HG03432 (cell line): Measurements from ENCODE around the gene ABCB9.
A peak's percentile ranks its signal among the peaks of the same experiment; 100 is the strongest.

Experiments used
- ATAC-seq: cut with Tn5 transposase; IDR thresholded peaks from one replicate; pipeline ENCODE4 v1.9.1; 2021; ENCODE audit warnings: mild to moderate bottlenecking, moderate library complexity; ENCODE audit not compliant: unreplicated experiment

The ABCB9 gene

DNA sequence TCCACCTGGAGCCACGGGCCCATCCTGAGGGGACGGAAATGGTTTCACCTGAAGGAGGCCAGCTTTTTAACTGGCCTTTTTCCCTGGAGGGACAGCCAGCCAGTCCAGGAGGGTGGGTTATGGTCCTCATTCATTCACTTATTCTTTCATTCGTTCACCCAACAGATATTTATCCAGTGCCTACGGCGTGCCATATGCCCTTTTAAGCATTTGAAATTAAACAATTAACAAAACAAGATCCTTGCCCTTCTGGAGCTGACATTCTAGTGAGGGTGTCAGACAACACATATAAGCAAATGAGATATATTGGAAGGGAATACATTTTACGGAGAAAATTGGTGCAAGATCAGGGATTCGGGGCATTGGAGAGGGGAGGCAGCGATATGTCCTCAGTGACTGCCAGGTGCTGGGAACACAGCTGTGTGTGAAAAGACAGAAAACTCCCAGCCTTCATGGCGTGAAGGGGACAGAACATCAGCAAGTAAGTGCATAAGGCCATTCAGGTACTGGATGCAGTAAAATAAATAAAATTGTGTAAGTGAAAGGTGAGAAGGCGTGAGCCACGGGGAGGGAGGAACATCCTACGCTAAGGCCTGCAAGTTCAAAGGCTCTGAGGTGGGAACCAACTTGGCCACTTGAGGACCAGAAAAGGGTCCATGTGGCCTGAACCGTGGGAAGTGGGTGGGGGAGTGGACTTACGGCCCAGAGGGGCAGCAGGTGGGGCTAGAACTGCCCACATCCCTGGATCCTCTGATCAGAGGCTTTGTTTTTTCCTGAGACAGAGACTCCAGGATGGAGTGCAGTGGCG is 684 bp upstream of the ABCB9 start:
- ATAC-seq, result no peak

DNA sequence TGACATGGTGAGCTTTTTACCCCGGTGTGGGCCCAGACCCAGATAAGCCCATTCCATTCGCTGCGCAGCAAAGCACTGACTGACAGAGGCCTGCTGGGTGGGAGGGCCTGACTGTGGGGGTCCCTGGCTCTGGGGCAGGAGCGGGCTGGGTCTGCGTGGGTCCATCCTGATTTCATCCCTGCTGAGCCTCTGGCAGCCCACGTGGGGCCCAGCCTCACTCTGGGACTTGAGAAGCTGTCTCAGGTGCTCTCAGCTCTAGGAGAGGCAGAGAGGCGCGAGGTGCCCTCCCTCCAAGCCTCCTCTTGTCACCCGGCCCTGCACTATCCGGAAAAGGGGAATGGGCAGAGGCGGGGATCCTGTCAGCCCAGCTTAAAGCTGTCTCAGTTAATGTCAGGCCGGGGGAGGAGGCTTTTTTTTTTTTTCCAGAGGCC is 927 bp downstream of the ABCB9 start:
- no peak for ATAC-seq

DNA sequence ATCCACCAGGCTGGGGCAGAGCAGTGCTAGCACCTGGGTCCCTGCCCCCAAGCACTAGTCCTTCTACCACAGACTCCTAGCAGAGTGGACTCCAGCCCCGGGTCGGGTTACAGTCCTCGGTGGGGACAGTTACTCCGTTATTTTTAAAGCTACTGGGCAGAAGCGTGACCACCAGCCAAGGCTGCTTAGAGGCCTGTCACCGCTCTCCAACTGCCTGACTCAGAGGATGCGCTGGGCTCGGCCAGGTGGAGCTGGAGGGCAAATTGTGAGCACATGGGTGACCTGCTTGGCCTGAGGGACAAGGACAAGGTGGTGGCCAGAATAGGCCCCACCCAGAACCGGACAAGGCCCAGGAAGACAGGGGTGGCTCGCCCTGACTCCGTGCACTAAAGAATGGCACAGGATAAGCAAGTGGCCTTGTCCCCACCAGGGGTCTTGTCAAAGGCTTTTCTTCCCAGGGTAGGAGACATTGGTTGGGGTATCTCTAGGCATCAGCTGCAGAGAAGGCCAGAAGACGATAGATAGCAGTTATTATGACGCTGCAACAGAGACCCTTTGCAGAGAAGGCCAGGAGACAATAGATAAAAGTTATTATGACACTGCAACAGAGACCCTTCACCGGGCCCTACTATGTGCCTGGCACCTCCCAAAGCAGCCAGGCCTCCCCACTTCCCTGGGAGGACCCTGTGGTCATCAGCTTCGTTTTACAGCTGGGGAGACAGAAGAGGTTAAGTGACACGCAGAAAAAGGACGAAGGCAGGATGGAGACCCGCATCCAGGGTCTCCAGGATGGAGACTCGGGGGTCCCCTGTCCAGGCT is 1.6 kb downstream of the ABCB9 start:
- no peak for ATAC-seq

DNA sequence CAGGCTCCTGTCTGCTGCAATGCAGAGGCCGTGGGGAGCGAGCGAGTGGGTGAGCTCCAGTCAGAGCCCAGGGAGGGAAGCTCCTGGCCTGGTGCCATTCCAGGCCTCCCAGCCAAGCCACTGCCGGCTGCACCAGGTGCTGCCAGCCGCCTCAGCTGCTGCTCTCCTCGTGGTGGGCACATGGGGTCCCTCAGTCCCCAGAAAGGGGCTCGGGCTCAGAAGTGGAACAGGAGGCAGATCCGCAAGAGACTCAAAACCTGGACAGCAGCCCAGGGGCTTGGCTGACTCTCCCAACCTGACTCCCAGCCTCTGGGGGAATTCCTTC is 2.4 kb downstream of the ABCB9 start:
- no peak for ATAC-seq

DNA sequence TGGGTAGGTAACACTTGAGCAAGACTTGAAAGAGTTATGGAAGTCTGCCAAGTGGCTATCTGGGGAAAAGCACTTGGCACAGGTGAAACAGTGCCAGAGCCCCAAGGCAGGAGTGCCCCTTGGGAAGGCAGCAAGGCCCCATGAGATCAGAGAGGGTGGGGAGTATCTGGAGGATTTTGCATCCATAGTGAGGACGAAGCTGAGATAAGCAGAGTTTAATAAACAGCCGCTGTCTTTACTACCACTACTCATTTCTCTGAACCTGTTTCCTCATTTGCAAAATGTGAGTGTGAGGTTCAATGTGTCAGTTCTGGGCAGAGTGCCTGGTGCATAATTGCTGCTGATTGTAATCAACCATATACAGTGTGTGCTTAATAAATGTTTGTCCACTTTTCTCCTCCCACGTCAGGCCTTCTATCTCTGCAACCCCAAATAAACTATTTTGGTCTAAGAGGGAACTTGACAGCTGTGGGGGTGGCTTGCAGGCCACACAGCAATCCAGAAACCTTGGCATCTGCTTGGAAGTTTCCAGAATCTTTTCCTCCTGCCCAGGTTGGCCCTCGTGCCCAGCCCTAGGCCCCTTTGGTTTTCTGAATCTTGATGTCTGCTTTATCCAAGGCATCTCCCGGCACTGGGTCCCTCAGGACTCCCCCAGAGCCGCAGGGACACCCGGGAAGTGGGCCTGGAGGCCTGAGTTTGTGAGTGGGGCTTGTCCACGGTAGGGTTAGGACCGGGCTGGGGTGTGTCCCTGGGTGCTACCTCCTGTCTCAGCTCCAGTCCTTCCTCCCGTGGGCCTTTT is 4.5 kb downstream of the ABCB9 start:
- ATAC-seq, result no peak

DNA sequence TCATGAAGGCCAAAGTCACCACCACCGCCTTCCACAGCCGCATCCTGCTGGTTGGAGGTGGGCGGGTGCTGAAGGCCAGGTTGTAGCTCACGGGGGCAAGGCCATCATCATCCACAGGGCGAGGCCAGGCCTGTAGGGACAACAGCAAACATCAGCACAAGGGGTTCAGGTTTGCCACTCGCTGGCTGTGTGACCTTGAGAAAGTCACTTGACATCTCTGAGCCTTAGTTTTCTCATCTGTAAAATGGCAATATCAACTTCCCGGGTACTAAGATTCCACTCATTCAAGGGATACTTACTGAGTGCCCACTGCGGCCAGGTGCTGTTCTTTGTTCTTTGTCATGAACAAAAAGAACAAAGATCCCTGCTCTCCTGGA is 6.1 kb downstream of the ABCB9 start:
- no peak for ATAC-seq

DNA sequence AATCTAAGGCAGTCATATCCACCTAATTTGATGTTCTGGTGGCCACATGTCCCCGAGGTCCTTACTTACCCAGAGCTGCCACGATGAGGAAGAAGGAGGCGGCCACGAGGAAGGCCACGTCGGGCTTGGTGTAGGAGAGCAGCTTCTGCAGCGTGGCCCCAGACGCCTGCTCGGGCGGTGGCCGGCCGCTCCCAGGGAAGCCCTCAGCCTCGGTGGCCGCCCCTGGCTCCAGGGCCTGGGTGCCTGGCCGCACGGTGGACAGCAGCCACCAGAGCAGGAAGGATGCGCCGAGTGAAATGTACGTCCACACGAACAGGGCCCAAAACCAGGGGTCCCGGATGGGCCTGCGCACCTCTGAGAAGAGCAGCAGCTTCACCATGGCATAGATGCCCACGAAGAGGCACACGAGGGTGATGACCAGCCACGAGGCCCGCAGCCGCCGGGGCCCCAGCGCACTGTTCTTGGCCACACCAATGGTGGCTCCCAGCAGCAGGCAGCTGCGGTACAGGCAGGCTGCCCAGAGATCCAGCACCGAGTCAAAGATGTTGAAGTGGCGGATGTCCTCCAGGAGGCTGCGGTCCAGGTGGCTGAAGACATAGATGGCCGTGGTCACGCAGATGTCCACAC is 6.6 kb downstream of the ABCB9 start:
- ATAC-seq, result no peak

DNA sequence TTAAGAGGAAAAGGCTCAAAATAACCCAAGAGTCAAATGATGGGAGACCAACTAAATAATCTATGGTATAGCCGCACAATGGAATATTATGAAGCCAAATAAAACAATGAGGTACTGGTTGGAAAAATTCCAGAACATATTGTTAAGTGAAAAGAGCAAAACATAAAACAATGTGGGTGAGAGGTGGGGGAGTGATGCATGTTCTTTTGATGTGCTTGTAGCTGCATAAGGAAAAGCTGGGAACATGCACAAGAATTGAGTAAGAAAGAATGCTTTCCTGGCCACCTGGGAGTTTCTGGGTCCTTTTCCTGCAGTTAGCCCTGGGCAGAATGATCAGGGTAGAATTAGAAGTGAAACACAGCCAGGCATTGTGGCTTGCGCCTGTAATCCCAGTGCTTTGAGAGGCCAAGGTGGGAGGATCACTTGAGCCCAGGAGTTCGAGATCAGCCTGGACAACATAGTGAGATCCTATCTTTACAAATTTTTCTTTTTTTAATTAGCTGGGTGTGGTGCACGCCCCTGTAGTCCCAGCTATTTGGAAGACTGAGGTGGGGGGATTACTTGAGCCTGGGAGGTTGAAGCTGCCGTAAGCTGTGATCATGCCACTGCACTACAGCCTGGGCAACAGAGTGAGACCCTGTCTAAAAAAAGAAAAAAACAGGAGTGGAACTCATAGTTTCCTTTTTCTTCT is 7.9 kb downstream of the ABCB9 start:
- ATAC-seq, result no peak

DNA sequence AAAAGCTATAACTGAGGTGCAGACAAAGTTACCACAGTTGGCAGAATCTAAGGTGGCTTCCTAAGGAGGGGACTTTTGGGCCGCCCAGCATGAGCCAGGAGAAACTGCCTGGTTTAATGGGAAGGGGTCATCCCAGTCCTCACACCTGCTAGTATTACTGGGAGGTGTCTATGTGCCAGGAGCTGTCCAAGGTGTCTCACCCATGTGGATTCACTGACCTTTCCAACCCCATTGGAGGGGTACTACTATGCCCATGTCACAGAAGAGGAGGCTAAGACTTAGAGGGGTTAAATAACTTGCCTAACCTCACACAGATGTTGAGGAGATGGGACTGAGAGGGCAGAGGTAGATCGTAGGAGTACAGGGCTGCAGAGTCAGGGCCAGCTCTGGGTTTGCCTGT is 10.2 kb downstream of the ABCB9 start:
- no peak for ATAC-seq

DNA sequence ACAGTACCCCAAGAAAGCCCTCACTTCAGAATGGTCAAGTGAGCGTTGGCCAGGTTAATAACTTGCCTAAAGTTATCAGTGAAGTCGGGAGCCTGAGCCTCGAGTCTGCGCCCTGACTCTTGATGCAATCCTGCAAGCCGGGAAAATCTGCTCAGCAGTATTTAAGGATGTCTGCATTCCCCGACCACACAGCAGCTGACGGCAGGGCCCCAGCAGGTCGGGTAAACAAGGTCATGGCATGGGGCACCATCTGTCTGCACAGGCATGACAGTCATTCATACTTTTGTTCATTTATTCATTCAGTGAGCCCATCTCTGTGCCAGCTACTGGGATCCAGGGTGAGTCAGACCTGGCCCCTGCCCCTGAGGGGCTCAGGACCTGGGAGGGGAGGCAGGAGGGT is 11.1 kb downstream of the ABCB9 start:
- ATAC-seq, result no peak

DNA sequence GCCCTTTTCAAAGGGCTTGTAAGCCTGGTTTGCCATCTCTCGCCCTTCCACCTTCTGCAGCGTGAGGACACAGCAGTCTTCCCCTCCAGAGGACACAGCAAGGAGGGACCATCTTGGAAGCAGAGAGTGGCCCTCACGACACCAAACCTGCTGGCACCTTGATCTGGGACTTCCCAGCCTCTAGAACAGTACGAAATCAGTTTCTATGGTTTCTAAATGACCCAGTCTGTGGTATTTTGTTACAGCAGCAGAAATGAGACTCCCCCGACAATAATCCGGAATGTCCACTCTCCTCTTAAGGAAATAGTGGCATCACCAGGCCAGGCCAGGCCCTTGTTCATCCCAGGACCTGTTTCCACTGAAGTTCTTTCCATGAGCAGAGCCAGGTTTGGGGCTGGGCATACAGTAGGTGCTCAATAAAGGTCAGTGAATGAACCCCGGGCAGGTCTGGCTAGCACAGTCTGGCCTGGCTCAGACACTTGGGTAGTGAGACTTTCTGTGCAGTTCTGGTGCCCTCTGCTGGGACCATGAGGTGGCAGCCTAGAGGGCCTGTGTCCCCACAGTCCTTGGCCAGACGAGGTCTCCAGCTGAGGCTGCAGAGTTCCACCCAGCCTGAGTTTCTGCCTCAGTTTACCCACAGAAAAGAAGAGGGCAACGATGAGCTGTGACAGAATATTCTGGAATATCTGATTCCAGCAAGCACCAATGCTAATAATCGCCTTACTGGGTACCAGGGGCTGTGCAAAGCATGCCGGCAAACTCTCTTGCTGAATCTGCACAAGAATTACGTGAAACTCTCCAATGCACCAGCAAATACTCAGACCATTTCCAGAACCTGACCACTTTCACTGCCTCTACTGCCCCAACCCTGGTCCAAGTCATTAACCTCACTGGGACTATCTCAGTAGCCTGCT is 14.0 kb downstream of the ABCB9 start:
- ATAC-seq, result peak; percentile 57

DNA sequence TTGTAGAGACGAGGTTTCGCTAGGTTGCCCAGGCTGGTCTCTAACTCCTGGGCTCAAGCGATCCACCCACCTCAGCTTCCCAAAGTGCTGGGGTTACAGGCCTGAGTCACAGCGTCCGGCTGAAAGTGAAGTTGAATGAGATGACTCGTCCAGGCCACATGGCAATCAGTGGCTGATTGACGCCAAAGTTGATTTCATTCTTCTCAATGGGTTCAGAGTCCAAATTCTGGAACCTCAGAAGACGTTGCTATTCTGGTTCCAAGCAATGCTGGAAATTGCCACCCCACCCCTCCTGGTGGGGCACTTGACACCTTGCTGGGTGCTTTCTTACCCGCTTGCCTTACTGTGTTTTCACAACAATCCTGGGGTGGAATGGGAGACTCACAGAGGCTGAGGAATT is 14.9 kb downstream of the ABCB9 start:
- ATAC-seq, result no peak

DNA sequence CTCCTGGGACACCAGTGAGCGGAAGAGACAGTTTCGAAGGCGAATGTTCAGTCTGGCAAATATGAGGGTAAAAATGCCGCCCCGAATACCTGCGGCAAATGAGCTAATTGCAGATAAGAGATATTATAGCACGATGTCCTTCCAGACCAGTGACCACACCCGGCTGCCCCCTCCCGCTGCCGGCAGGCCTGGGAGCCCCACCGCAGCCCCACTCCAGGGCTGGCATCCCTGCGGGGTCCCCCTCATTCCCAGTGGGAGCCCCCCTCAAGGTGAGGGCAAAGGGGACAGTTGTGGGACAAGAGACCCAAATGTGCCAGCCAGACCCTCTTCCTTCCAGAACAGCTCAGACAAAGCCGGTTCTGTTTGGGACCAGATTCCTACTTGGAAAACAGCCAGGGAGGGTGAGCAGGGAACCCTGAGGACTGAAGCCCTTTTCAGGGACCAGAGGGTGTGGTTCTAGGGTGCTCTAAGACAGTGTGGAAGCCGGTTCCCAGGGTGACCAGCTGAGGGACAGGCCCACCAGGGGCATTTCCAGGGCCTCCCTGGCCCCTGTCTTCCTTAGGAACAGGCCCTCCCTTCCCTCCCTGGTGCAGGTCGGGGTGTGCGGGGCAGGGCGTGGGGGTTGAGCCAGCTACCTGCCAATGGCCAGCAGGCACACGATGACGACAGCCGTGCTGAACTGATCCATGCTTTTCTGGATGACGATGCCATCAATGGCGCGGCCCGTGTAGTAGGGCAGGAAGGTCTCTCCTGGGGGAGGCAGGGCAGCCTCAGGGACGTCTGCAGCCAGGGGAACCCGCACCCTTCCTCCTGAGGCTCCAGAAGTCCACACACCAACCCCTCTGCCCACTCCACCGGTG is 16.2 kb downstream of the ABCB9 start:
- ATAC-seq, result no peak

DNA sequence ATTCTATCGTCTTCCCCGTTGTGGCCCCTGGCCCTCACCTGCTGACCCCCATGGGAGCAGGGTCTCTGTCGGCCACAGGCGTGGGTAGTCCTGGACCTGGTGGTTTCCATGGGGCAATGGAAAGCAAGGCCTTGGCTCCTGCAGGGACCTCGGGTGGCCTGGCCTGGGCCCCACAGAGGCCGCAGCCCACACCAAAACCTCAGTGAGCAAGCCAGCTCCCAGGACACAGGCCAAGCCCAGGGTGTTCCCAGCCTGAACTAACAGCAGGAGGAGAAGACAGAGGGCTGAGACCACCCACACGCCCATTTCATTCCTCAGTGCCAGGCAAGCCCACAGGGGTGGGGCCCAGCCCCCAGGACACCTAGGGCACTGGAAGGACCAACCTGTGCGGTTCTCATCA is 16.9 kb downstream of the ABCB9 start:
- ATAC-seq, result no peak

DNA sequence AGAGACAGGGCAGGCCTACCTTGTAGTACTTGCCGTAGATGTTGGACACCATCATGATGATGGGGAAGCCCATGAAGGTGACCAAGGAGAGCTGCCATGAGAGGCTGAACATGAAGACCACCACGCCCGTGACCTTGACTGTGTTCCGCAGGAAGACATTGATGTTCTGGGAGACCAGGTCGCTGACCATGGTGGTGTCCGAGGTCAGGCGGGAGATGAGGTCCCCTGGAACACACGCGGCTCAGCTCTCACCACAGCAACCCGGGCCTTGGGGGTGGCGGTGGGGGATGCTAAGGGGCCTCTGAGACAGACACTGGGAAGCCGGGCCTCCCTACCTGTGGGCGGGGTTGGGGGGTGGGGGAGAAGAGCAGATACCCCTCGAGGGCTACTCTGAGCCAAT is 17.7 kb downstream of the ABCB9 start:
- no peak for ATAC-seq

DNA sequence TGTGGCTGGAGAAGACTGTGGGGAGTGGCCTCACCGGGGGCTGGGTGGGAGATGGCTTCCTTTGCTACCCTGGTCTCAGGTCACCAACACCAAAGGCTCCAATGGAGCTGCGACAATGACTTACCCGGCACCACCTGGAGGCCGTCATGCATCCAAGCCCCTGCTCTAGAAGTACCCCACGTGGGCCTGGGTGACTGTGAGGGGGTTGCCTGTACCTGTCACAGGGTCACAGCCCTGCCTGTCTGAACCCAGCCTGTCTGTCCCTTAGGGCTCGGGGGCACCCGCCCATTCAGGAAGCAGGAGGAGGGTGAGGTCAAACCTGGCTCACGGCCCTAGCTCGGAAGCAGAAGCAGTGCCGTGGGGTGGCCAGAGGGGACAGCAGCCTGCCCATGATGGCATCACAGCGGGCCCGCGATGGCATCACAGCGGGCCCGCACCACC is 18.9 kb downstream of the ABCB9 start:
- ATAC-seq, result no peak

DNA sequence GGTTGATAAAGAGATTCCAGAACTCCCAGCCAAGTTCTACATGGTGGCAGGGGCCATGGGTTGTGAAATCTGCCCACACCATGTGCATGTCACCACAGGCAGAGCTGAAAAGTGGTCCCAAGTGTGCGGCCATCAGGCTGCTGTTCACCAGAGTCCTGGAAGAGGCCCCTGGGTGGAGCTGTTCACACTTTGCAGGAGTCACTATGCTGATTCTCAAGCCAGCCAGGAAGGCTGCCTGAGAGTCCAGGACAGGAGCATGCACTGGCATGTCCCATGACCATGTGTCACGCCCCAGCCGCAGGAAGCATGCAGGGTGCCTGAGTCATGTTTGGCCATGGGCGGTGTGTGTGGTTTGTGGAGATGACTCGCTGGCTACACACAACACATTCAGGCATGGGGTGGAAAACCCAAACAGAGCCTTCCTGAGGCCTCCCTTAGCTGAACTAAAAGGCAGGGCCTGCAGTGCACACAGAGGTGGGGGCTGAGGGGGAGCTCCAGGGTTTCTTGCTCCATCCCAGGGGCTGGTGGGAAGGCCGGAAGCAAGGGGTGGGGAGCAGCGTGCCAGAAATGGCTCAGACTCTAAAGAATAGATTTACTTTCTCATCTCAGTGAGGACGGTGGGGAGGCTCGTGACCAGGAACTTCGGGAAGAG is 19.4 kb downstream of the ABCB9 start:
- ATAC-seq, result peak; percentile 76
